IMR-90 (cell line): Measurements from ENCODE around the gene HAUS7. TPM values are rescaled to one million over a fixed set of nuclear protein-coding genes. Genes with fewer than 3 reads are reported as not detected.

ENCODE experiments used
- ATAC-seq: fragments of 200-7000 bp; cut with Tn5 transposase; 2 replicates; pipeline ENCODE4 v1.9.1; 2020; ENCODE audit warnings: low read depth, mild to moderate bottlenecking, moderate library complexity
- BruUV-seq: library from RNA; stranded (reverse); fragments of 400-500 nt; replicated peaks from 2 replicates; lab custom pipeline; 2021; lab: Mats Ljungman, UMichigan
- CTCF ChIA-PET: fragments of 300-600 bp; formaldehyde crosslinking; extraction: SDS; loops from one replicate; lab custom pipeline; 2021; ENCODE audit warnings: antibody characterized with exemption; lab: Yijun Ruan, JAX
- POLR2A ChIA-PET: fragments of 300-600 bp; sonication (Branson Sonifier 250); formaldehyde crosslinking; loops from one replicate; lab custom pipeline; 2022; ENCODE audit warnings: antibody characterized with exemption; ENCODE audit not compliant: unreplicated experiment; lab: Charles Lee
- DNase-seq: peaks from one replicate; pipeline ENCODE4 v3.0.0; 2013
- H2AFZ ChIP-seq: replicated peaks from 2 replicates; pipeline ENCODE3; 2013; ENCODE audit warnings: low read length, mild to moderate bottlenecking; ENCODE audit not compliant: poor library complexity
- H2AK5ac ChIP-seq: 2 replicates; pipeline ENCODE4 v1.6.1; 2013; ENCODE audit warnings: low read depth, low read length, inconsistent platforms
- H2AK9ac ChIP-seq: replicated peaks from 2 replicates; pipeline ENCODE3; 2013; ENCODE audit warnings: mild to moderate bottlenecking, low read depth, low read length, moderate library complexity; ENCODE audit not compliant: poor library complexity
- H2BK120ac ChIP-seq: 2 replicates; pipeline ENCODE4 v1.6.1; 2013; ENCODE audit warnings: low read depth, low read length, inconsistent platforms
- H2BK15ac ChIP-seq: 3 replicates; pipeline ENCODE4 v1.6.1; 2013; ENCODE audit warnings: low read depth, low read length, inconsistent platforms
- H2BK20ac ChIP-seq: 2 replicates; pipeline ENCODE4 v1.6.1; 2013; ENCODE audit warnings: low read depth, mild to moderate bottlenecking, inconsistent platforms, low read length, moderate library complexity
- H2BK5ac ChIP-seq: 2 replicates; pipeline ENCODE4 v1.6.1; 2013; ENCODE audit warnings: mild to moderate bottlenecking, low read depth, low read length, inconsistent platforms; ENCODE audit not compliant: poor library complexity, severe bottlenecking
- H3K14ac ChIP-seq: replicated peaks from 2 replicates; pipeline ENCODE4 v1.6.1; 2013; ENCODE audit warnings: low read depth, low read length, inconsistent platforms
- H3K18ac ChIP-seq: 2 replicates; pipeline ENCODE4 v1.6.1; 2013; ENCODE audit warnings: low read depth, low read length, control low read depth
- H3K23ac ChIP-seq: 2 replicates; pipeline ENCODE4 v1.6.1; 2013; ENCODE audit warnings: low read depth, low read length, inconsistent platforms
- H3K27ac ChIP-seq: 2 replicates; pipeline ENCODE4 v1.5.1; 2013; ENCODE audit warnings: mild to moderate bottlenecking, control low read depth, low read length; ENCODE audit not compliant: insufficient read depth
- H3K27me3 ChIP-seq: 2 replicates; pipeline ENCODE4 v1.6.1; 2013; ENCODE audit warnings: low read length; ENCODE audit not compliant: control insufficient read depth, insufficient read depth
- H3K36me3 ChIP-seq: 2 replicates; pipeline ENCODE4 v1.6.1; 2013; ENCODE audit warnings: low read length, mixed read lengths; ENCODE audit not compliant: control insufficient read depth, insufficient read depth
- H3K4ac ChIP-seq: 2 replicates; pipeline ENCODE4 v1.6.1; 2013; ENCODE audit warnings: low read depth, low read length, inconsistent platforms
- H3K4me1 ChIP-seq: 2 replicates; pipeline ENCODE4 v1.6.1; 2013; ENCODE audit warnings: low read length, mixed read lengths; ENCODE audit not compliant: control insufficient read depth, insufficient read depth
- H3K4me2 ChIP-seq: 2 replicates; pipeline ENCODE4 v1.6.1; 2013; ENCODE audit warnings: low read depth, mild to moderate bottlenecking, control low read depth, low read length, moderate library complexity
- H3K4me3 ChIP-seq: 2 replicates; pipeline ENCODE4 v1.5.1; 2013; ENCODE audit warnings: low read depth, mild to moderate bottlenecking, control low read depth, low read length, moderate library complexity; ENCODE audit not compliant: insufficient read depth
- H3K56ac ChIP-seq: 2 replicates; pipeline ENCODE4 v1.6.1; 2013; ENCODE audit warnings: low read length, inconsistent platforms; ENCODE audit not compliant: insufficient read depth; ENCODE audit errors: extremely low read depth
- H3K79me1 ChIP-seq, 2 experiments: 2 replicates each; pipeline ENCODE4 v1.6.1; 2013; ENCODE audit warnings: low read length in 2 of 2, inconsistent platforms in 1 of 2, low read depth in 1 of 2
- H3K9ac ChIP-seq: 2 replicates; pipeline ENCODE4 v1.6.1; 2013; ENCODE audit warnings: low read depth, low read length, control low read depth
- H3K9me1 ChIP-seq: 2 replicates; pipeline ENCODE4 v1.6.1; 2013; ENCODE audit warnings: low read length, inconsistent platforms; ENCODE audit not compliant: insufficient read depth
- H3K9me3 ChIP-seq: 2 replicates; pipeline ENCODE4 v1.6.1; 2013; ENCODE audit warnings: low read length; ENCODE audit not compliant: control insufficient read depth, insufficient read depth
- H4K20me1 ChIP-seq: 2 replicates; pipeline ENCODE4 v1.6.1; 2013; ENCODE audit warnings: low read length, inconsistent platforms; ENCODE audit not compliant: insufficient read depth
- H4K5ac ChIP-seq: 2 replicates; pipeline ENCODE4 v1.6.1; 2013; ENCODE audit warnings: mild to moderate bottlenecking, low read depth, low read length, control low read depth
- H4K8ac ChIP-seq, 2 experiments: 2 replicates each; pipeline ENCODE4 v1.6.1; 2013; ENCODE audit warnings: low read depth in 2 of 2, low read length in 2 of 2, control low read depth in 1 of 2, inconsistent platforms in 1 of 2
- H4K91ac ChIP-seq: 2 replicates; pipeline ENCODE4 v1.6.1; 2013; ENCODE audit warnings: low read depth, low read length, inconsistent platforms; ENCODE audit not compliant: insufficient read depth
- CTCF ChIP-seq: conservative IDR thresholded peaks from 2 replicates; pipeline ENCODE4 v1.5.1; 2012; ENCODE audit warnings: mild to moderate bottlenecking, low read depth, low read length, improper control_type of control experiment
- MAFK ChIP-seq: IDR thresholded peaks from 2 replicates; pipeline ENCODE4 v1.6.1; 2012; ENCODE audit warnings: low read depth, low read length, improper control_type of control experiment
- MAZ ChIP-seq: IDR thresholded peaks from 2 replicates; pipeline ENCODE4 v1.6.1; 2012; ENCODE audit warnings: low read depth, mild to moderate bottlenecking, low read length, improper control_type of control experiment, moderate library complexity, borderline replicate concordance
- MXI1 ChIP-seq: IDR thresholded peaks from 2 replicates; pipeline ENCODE4 v1.6.1; 2012; ENCODE audit warnings: low read depth, mild to moderate bottlenecking, low read length, moderate library complexity, borderline replicate concordance
- RAD21 ChIP-seq: IDR thresholded peaks from 2 replicates; pipeline ENCODE4 v1.6.1; 2012; ENCODE audit warnings: low read length, improper control_type of control experiment
- RCOR1 ChIP-seq: IDR thresholded peaks from 2 replicates; pipeline ENCODE4 v1.6.1; 2012; ENCODE audit warnings: mild to moderate bottlenecking, low read length, improper control_type of control experiment; ENCODE audit not compliant: insufficient replicate concordance
- SMC3 ChIP-seq: fragments of 150-350 bp; IDR thresholded peaks from 2 replicates; pipeline ENCODE4 v1.6.1; 2016; ENCODE audit warnings: low read depth, mild to moderate bottlenecking, antibody characterized with exemption, low read length, moderate library complexity
- WGBS, 2 experiments: methylation state at CpG; one replicate each; pipeline versions ENCODE4 v1.1.5 to v1.1.7; 2013; ENCODE audit warnings: missing lambda C conversion rate in 2 of 2; ENCODE audit not compliant: insufficient read length in 1 of 2; ENCODE audit errors: extremely low coverage in 2 of 2; 5-methylcytosine and 5-hydroxymethylcytosine counted together
- dilution Hi-C: fragments of 300-500 bp; cut with HindIII; formaldehyde crosslinking; loops from one replicate; pipeline ENCODE4 v1.14.3; 2018; ENCODE audit warnings: low sequenced_read_pairs; ENCODE audit not compliant: unreplicated experiment
- in situ Hi-C: fragments of 300-500 bp; cut with MboI; formaldehyde crosslinking; loops from 3 replicates; pipeline ENCODE4 v1.14.3; 2019; ENCODE audit warnings: low sequenced_read_pairs, inconsistent platforms, mixed read lengths
- intact Hi-C: fragments of 100-400 bp; cut with micrococcal nuclease; formaldehyde crosslinking; loops from 2 replicates; pipeline ENCODE4 v1.10.0; 2022
- polyA plus RNA-seq, 3 experiments: library from polyadenylated mRNA; depleted of rRNA; stranded (reverse); fragments of >200 nt; gene quantifications; 2 replicates each; pipeline ENCODE4 v1.2.3, GENCODE V29; 2012; ENCODE audit warnings: low replicate concordance in 1 of 3
- total RNA-seq: library from RNA; depleted of rRNA; stranded (reverse); fragments of >200 nt; gene quantifications from 2 replicates; pipeline ENCODE4 v1.2.3, GENCODE V29; 2012
- TF ChIP-seq, protein P1 (sequence below): fragments of 150-350 bp; IDR thresholded peaks from 2 replicates; pipeline ENCODE4 v1.6.1; 2016; ENCODE audit warnings: low read depth, mild to moderate bottlenecking, low read length, moderate library complexity, borderline replicate concordance

Gene HAUS7
- total and polyA plus RNA-seq, 2 of the 4 experiments (the other 2 are of a cell fraction): 10.8 to 25.9 TPM

GRCh38 chrX:153460826-153461225, 9.6 kb downstream of the HAUS7 start:
- H2BK20ac ChIP-seq: peak overlapping the region; percentile 8; the same call in 1 of the 2 replicates
- no peak overlapping the region for H2BK15ac ChIP-seq
- H3K9ac ChIP-seq: no peak overlapping the region
- H3K27ac ChIP-seq: no peak overlapping the region
- 83% methylated on average over 1 of the region's 7 CpGs; no CpG with 5 or more reads in 1 of the 2 experiments for WGBS, 2 experiments
- no peaks in the 10 kb centered on the region; the same call in 1 of the 2 replicates for H3K9me3 ChIP-seq
- BruUV-seq: no TSS peak
- no peak overlapping the region for H4K5ac ChIP-seq
- ChIA-PET POLR2A (no interaction called here), CTCF (interaction anchor here (0.6 to 1.9 kb wide), 3 partner anchors 9 to 50 kb away, joined by 3 to 7 read pairs (median 7); no protein-coding TSS in a partner anchor)
- in situ Hi-C loops (loop anchor here (25.0 kb wide), 1 partner anchor 424 kb away; no protein-coding TSS in a partner anchor), intact Hi-C loops (loop anchor here (2.0 kb wide), 2 partner anchors 46 to 428 kb away; no protein-coding TSS in a partner anchor), dilution Hi-C loops (no loop called here)
- H4K8ac ChIP-seq: no peak overlapping the region
- ATAC-seq (peak; percentile 66), DNase-seq (peak; percentile 39)
- H4K91ac ChIP-seq: peak overlapping the region; percentile 50; the same call in 1 of the 2 replicates
- H3K56ac ChIP-seq: no peak overlapping the region
- peak overlapping the region; percentile 33; the same call in 1 of the 2 replicates for H3K4ac ChIP-seq
- H3K4me2 ChIP-seq: no peak overlapping the region
- H4K20me1 ChIP-seq: no peaks in the 10 kb centered on the region
- H3K14ac ChIP-seq: no peak overlapping the region
- no peaks in the 10 kb centered on the region for H3K27me3 ChIP-seq
- H2AK9ac ChIP-seq: peak overlapping the region; percentile 17
- H3K4me3 ChIP-seq: no peak overlapping the region
- H2AFZ ChIP-seq: no peak overlapping the region
- no peaks in the 10 kb centered on the region; the same call in 1 of the 2 replicates for H3K9me1 ChIP-seq
- H2BK5ac ChIP-seq: no peak overlapping the region
- no peak overlapping the region for H2AK5ac ChIP-seq
- H3K36me3 ChIP-seq: no peaks in the 10 kb centered on the region; the same call in 1 of the 2 replicates
- H3K4me1 ChIP-seq: no peaks in the 10 kb centered on the region; the same call in 1 of the 2 replicates
- no peak overlapping the region for H3K18ac ChIP-seq
- H2BK120ac ChIP-seq: peak overlapping the region; percentile 16; the same call in 1 of the 2 replicates
- TF ChIP-seq CTCF (peak; percentile 45), MAFK (no peak), RAD21 (peak; percentile 28), MAZ (no peak), SMC3 (peak; percentile 39), RCOR1 (no peak), MXI1 (no peak)
- TF ChIP-seq, protein P1, sequence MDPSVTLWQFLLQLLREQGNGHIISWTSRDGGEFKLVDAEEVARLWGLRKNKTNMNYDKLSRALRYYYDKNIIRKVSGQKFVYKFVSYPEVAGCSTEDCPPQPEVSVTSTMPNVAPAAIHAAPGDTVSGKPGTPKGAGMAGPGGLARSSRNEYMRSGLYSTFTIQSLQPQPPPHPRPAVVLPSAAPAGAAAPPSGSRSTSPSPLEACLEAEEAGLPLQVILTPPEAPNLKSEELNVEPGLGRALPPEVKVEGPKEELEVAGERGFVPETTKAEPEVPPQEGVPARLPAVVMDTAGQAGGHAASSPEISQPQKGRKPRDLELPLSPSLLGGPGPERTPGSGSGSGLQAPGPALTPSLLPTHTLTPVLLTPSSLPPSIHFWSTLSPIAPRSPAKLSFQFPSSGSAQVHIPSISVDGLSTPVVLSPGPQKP: no peak
- no peak overlapping the region for H3K23ac ChIP-seq
- H3K79me1 ChIP-seq: no peaks in the 10 kb centered on the region
